ENCODE measurements around the gene ACRBP.
A peak's percentile ranks its signal among the peaks of the same experiment; 100 is the strongest.

Gene ACRBP

DNA sequence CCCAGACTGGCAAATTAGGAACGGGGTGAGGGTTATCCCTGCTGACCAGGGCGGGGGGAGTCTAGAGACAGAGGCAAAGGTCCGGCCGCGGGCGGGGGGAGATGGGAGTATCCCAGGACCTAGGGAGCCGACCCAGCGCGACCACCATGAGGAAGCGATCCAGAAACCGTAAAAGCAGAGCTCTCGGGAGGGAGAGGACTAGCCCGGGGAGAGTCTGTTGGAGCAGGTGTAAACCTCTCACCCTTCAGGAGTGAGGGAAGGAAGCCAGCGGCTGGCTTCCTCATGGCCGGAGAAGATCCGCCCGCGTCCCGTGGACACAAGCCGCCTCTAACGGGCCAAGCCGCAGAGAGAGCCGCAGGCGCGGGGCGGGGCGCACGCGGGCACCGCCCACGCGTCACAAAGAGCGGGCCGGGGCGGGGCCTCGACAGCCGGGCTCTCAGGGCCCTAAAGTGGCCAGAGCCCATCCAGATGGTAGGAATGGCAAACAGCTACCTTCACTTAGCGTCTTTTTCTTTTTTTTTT lies at the start of gene ACRBP:
ACRBP (minus strand) TSS at position 350 of the 522 bp plus-strand sequence; CDS start at position 284, 66 bp downstream.
- DNase-seq (ENCODE audit: low spot score) = peak; percentile 88

DNA sequence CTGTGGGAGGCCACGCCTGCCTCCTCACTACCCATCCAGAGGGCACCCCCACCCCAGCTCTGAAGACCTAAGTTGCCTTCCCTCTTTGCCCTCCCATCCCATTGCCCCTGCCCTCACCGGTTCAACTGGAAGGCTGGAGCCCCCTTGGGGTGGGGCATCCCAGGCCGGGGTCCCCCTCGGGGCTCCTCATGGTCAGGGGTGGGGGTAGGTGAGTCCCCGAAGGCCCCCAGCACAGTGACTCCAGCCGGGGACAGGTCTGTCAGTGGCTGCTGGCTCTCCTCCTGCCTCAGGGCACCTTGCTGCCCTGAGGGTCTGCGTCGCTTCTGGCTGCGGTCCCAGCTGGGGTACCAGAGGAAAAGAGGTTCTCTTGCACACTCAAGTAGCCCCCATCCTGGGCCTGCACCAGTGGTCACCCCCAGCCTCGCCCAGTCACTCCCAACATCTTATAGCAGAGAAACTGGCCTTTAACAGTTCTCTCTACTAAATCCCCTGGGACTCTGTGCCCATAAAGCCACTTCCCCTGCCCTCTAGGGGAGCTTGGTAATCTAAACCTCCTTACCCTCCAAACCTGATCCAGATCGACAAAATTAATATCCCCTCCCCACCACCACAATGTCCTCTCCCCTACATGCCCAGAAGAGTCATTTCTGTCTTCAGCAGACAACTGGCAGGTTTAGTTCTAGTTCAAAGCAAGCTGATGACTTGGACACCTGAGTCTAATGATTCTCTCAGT lies 48.2 kb upstream of the ACRBP start:
- no peak for DNase-seq (ENCODE audit: low spot score)

DNA sequence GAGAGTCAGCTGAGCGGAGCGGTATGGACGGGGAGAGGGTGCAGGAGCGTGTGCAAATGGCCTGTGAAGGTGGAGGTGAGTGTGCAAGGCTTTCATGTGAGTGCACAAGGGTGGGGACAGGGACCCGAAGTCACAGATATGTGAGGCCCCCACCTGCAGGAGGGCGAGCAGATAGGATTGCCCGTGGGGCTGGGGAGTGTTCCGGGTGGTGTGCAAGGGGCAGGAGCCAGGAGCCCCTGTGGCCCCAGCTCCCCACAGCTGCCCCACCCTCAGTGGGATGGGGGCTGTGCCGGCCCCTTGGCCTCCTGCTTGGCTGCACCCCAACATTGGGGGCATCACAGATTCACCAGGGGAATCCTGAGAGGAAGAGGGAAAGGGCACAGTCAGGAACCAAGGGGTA lies 47.5 kb upstream of the ACRBP start:
- no peak for DNase-seq (ENCODE audit: low spot score)

DNA sequence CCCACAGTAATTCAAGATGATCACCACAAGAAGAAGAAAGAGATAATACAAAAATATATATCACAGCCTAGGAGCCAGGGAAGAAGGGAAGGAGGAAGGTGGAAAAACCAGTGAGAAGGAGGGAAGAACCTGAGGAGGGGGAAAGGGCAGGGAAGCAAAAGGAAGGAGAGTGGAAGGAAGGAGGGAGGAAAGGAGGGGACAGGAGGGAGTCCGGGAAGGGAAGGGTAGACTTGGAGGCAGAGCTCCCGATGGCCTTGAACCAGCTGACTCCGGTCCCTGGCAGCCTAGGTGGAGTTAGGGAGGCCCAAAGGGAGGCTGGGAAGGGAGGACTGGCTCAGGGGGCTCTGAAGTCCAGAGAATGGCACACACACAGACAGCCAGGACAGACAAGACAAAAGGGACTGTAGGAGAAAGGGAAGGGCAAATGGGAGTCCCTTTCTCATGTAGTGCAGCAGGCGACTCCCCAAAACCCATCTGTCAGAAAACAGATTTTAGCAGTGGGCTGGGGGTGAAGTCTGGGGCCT lies 46.7 kb upstream of the ACRBP start:
- DNase-seq (ENCODE audit: low spot score) = no peak

DNA sequence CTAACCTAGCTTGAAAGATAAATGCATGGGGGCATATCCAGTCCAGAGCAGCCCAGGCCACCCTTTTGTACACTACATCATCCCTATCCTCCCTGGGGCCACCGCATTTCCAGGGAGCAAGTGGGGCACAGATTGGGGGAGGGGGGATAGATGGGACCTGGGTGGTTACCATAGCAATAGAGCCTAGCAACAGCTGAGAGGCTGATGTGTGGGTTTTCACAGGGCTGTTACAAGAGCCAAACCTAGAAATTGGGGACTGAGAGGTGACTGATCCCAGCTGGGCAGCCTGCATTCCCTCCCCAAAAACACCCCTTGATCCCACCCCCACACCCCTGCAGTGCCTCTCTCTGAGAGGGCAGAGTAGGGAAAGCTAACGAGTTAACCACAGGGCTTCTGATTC lies 45.7 kb upstream of the ACRBP start:
- DNase-seq (ENCODE audit: low spot score) = no peak

DNA sequence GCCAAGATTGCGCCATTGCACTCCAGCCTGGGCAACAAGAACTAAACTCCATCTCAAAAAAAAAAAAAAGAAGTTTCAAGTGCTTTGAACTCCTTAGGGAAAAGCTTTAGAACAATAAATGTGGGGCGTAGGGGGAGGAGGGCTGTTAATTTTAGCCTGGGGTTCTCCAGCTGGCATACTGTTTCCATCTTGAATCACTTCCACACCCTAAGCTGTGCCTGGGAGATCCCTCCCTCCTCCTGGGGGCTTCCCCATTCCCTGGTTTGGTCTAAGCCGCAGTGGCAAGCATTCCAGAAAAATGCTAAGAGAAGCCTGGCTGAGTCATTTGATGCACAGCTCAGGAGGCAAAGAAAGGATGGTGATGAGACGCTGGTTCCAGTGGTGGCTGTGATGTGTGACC lies 44.2 kb upstream of the ACRBP start:
- DNase-seq (ENCODE audit: low spot score) = no peak

DNA sequence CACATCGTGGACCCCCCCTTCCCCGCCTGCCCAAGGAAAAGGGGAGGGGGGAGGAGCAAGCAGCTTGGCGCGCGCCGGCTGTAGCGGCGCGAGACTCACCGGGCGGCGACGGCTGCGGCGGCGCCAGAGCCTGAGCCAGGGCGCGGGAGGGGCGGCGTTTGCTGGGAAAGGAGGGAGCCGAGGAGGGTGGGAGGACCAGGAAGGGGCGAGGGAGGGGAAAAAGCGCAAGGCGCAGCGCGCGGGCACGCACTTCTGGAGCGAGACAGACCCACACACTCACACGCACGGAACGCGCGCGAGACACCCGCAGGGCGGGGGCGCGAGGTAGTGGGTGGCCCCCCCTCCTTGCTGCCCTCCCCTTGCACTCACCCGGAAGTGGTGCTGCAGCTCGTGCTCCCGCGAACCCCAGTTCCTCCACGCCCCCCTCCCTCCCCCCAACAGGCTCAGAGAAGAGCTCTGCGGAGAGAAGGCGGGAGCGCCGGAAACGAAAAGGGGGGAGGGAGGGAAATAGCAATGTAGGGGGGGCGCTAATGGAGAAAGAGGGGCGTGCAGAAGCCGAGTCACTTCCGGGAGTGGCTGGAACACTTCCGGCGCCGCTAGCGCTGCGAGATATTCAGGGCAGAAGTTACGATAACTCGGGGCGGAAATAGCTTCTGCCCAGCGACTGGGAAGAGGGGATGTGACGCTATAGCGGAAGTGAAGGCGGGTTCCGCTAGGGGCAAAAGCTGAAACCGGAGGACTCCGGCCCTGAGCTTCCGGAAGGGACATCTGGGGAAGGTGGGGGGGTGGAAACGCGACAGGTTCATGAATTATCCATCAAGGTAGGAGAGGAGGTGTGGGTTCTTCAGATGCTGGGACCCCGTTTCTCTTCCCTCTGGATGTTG lies 42.0 kb upstream of the ACRBP start, which contains the start of gene ZNF384:
ZNF384 (minus strand) TSS at position 377 of the 884 bp plus-strand sequence. CDS start 9,855 bp downstream, outside the sequence.
- DNase-seq (ENCODE audit: low spot score) = peak; percentile 100

DNA sequence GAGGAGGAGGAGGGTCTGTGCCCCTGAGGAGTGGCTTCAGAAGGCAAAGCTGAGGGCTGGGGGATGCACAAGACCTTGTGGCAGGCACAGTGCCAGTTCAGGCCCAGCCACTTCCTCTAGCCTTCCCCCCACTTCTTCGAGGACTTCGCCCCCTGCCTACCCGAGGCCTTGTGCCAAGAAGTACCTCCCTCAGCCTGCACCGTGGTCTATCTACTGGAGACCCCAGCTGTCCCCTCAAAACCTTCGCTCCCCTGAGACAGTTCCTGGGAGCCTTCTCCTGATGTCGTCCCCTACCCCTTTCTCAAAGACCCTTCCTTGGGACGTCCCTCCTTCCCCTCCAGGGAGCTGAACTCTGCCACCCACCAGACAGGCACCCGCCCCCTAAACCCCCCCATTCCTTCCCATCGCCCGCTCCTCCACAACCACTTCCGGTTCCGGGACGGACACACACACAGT lies 41.3 kb upstream of the ACRBP start:
- peak; percentile 43 for DNase-seq (ENCODE audit: low spot score)

DNA sequence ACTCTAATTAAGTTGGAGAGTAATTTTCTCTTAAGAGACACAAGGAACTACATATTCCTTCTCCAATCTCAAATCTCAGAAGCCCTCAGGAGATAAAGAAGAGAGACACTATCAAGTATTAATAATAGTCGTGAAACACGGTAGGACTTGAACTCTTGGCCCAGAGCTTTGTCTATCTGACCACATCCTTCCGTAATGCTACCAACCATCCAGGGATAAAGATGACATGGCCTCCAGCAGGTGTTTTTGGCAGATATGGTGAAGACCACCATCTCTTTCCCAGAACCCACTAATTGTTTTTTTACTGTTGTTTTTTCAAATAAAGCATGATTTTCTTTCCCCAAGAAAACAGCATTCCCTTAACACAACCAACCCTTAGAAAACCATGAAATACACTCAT lies 38.6 kb upstream of the ACRBP start:
- no peak for DNase-seq (ENCODE audit: low spot score)

DNA sequence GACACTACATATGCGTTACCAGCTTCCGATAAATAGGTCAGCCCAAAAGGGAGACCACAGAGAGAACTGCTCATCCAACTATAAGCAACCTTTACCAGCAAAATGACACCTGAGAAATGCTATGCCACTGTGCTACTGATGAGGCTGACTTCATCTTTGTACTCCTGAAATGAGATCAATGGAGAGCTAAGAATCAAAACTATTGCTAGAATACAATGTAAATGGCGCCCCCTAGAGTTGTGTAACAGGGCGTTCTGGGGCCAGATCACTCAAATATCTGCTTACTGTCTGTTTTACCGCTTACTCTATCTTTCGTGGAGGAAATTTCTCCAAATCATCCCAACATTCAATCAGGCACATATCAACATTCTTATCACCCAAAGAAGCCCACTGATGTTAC lies 37.4 kb upstream of the ACRBP start:
- DNase-seq (ENCODE audit: low spot score) = no peak

DNA sequence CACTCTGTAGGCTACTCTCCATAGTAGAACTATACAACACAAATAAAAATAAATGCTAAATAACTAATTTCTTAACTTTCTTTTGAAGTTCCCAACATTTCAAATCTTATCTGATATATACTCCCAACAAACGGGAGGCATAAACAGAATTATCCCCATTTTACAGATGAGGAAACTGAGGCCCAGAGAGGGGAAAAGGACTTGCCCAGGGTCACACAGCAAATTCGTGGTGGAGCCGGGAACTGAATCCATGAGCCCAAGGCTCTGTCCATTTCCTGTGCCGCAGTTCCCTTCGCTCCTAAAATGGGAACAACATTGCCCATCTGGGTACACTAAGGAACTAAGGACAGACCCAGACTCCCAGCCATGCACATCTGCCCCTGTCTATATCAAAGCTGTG lies 29.7 kb upstream of the ACRBP start:
- DNase-seq (ENCODE audit: low spot score) = no peak

DNA sequence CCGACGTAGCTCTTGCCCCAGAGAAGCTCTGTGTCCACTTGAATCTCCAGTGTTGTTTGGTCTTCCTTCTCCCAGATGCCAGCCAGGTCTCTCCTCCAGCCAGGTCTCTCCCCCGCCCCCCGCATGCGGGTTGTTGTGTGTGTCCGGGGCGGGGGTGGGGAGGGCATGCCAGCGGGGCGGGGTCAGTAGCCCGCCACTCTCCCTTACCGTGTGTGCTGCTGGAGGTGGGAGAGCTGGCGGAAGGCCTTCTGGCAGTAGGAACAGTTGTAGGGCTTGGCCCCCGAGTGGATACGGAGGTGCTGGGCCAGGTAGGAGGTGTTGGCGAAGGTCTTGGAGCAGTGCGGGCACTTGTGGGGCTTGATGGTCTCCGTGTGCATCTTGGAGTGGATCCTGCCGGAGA lies 24.9 kb upstream of the ACRBP start:
- no peak for DNase-seq (ENCODE audit: low spot score)

DNA sequence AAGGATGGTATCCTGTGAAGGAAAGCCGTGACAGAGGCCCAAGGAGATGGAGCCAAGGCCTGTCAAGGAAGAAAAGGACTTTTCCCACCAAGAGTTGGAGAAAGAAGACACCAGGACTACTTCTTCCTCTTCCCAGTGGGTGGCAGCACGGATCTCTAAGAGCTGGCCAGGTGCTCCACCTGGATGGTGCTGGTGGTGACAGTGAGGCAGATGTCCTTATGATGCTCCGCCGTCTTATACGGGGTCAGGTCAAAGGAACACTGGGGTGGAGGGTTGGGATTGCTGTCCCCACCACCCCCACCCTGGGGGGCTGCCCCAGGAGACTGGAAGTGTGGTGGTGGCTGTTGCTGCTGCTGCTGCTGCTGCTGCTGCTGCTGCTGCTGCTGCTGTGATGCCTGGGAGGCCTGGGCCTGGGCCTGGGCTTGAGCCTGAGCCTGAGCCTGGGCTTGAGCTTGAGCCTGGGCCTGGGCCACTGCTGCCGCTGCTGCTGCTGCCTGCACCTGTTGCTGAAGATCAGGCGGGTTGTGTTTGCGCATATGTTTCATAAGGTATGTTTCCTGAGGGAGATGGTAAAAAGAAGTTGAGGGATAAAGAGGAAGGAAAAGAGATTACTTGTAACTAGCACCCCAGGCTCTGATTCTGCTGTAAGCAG lies 20.5 kb upstream of the ACRBP start:
- DNase-seq (ENCODE audit: low spot score) = no peak

DNA sequence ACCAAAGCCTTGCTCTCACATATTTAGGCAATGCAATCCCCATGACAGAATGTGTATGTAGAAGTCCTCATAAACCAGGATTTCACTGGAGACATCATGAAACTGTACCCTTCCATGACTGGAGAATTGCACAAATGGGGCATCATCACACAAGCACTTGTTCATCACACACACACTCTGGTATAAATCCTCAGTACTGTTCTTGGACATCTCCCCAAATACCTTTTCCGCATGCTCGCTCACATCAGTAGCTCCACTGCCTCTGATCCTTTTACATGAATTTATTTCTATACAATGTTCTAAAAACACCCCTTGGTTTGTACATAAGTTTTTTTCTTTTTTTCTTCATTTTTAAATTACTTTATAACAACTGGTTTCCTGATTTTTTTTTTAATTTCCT lies 19.0 kb upstream of the ACRBP start:
- DNase-seq (ENCODE audit: low spot score) = no peak

DNA sequence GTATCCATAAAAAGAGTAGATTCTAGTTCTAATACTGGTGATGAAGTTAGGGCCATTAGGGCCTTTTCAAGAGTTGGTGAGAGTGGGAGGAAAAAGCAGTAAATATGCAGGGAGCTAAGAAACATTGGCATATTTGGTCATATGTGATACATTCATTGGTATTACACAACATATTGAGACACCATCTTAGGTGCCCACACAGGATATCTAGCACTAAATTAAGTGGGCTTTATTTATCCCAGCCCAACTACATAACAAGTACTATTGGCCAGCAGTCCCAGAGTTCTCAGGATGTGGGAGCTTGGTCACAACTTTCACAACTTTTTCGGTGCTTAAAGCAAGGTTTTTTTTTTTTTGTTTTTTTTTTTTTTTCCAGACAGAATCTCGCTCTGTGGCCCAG lies 17.7 kb upstream of the ACRBP start:
- no peak for DNase-seq (ENCODE audit: low spot score)

DNA sequence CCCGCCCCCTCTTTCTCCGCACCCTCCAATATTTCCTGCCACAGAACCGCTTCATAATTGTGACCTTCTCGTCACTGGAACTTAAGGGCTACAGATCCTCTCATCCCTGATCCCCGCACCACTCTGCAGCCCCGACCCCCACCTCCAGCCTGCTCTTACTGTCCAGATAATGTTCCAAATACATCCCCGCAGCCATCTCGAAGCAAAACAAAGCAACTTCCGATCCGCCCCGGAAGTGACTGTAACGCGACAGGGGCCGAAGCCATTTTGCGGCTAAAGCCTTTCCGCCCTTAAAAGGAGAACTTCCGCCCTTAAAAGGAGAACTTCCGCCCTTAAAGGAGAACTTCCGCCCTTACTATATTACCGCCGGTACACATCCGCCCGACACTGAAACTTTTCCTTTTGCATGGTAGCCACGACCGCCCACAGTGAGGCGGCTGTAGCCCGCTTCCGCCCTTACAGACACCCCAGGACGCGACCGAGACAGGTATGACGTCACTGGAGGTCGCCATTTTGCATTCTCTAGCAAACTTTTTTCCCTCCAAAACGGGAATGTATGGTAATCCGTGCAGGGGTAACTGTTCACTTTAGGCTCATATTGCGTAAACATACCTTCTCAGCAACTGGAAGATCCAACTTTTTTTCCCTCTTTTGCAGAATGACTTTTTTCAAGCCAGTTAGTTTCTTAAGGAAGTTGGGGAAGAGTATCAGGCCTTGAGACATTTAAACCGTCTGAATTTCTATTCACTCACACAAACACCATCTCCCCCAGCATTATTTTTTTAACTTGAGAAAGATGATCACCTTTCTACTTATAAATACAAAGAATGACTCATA lies 15.9 kb upstream of the ACRBP start, which contains the start of gene ING4:
ING4 (minus strand) TSS at position 214 of the 837 bp plus-strand sequence; CDS start at position 196, 18 bp downstream.
- peak; percentile 100 for DNase-seq (ENCODE audit: low spot score)

DNA sequence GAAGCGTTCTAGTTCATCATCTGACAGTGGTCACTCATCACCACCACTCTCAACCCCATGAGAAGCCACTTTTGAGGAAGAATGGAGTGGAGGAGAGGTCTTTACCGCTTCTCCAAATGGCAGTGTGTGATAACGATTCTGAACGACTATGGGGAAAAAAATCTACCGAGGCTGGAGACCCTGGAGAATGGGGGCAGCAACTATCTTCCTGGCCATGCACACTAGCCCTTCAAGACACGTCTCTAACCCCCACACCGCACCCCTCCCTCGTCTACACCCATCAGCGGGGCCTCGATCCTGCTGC lies 15.3 kb upstream of the ACRBP start:
- no peak for DNase-seq (ENCODE audit: low spot score)

DNA sequence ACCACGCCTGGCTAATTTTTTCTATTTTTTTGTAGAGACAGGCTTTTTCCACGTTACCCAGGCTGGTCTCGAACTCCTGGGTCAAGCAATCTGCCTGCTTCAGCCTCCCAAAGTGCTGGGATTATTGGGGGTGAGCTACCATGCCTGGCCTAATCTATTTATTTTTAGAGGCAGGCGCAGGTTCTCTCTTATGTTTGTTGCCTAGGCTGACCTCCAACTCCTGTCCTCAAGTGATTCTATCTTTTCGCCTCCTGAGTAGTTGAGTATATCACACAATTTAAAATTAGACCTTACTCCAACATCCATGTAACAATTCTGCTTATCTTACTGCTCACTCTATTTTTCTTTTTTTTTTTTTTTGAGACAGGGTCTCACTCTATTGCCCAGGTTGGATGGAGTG lies 6.8 kb upstream of the ACRBP start:
- no peak for DNase-seq (ENCODE audit: low spot score)

DNA sequence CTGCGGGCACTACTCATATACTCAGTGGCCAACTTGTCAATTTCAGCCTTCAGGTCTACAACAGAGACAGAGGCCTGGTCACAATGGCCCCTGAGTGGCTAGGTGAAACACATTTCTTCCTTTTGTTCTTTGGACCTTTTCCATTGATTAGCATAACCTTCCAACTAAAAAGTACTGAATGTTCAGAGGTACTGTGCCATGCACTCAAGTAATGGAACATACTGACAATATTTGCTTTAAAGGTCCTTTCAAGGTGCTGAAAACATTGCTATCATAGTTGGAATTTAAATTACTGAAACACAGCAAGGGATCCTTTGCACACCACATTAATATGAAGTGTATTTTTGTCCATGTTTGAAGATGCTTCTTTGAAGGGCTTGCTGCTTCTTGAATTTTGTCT lies 6.1 kb upstream of the ACRBP start:
- DNase-seq (ENCODE audit: low spot score) = no peak

DNA sequence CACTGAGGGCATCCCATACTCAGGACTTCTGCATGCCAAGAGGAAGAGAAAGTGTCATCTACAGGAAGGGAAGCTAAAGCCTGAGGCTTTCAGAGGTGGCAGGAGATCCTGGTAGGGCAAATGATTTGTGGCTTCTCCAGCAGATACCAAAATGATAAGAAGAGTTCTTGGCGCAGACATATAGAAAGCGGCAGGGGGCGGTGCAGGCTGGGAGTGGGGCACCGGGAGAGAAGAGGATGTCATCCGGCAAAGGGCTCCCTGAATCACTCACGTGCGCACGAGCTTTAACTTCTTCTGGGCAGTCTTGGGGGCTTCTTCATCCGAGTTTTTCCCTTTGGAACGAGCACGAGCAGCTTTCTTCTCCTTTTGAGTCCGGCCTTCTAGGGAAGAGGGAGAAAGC lies 5.2 kb upstream of the ACRBP start:
- DNase-seq (ENCODE audit: low spot score) = no peak

DNA sequence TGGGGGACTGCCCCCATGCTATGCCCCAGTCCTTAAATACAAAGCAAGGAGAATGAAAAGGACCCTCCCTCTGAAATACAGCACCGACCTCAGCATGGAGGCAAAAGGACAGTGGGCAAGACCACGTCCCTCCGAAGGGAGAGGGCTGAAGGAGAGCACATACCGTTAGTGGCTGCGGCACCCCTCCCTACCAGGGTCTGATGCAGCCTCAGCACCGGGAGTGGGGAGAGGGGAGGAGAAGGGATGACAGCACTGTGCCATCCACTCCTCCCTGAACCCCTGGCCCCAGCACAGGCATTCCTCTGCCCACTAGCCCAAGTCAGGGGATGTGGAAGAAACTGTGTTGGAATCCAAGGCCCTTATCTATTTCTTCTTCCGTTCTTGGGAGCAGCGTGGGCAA lies 3.6 kb upstream of the ACRBP start:
- no peak for DNase-seq (ENCODE audit: low spot score)
